NCI-H526 (cell line): ENCODE data around the gene AGPAT3.

Source experiments
- DNase-seq, 2 experiments: peaks; one replicate each; lab custom pipeline; 2025; lab: John Stamatoyannopoulos, UW

The AGPAT3 gene

GRCh38 chr21:43907751-43908150, 42.7 kb downstream of the AGPAT3 start:
- no peak for DNase-seq

GRCh38 chr21:43908167-43908566, 43.1 kb downstream of the AGPAT3 start:
- no peak for DNase-seq

GRCh38 chr21:43909741-43910400, 44.8 kb downstream of the AGPAT3 start:
- DNase-seq = no peak

- DNase-seq = no peak
Observed at GRCh38 chr21:43910460-43910859, 45.4 kb downstream of the AGPAT3 start.

GRCh38 chr21:43911015-43911934, 46.3 kb downstream of the AGPAT3 start:
- DNase-seq = no peak

- DNase-seq = no peak
Observed at GRCh38 chr21:43911935-43912487, 47.0 kb downstream of the AGPAT3 start.

GRCh38 chr21:43912500-43912899, 47.5 kb downstream of the AGPAT3 start:
- DNase-seq = peak; percentile 78 to 81

GRCh38 chr21:43912910-43913309, 47.9 kb downstream of the AGPAT3 start:
- DNase-seq = no peak

GRCh38 chr21:43913928-43914327, 48.9 kb downstream of the AGPAT3 start:
- DNase-seq = no peak

- DNase-seq = no peak
Observed at GRCh38 chr21:43916076-43916475, 51.1 kb downstream of the AGPAT3 start.

- DNase-seq = peak in 1 of 2 experiments; percentile 18
Observed at GRCh38 chr21:43916691-43917514, 51.9 kb downstream of the AGPAT3 start.

- no peak for DNase-seq
Observed at GRCh38 chr21:43917515-43918384, 52.7 kb downstream of the AGPAT3 start.

GRCh38 chr21:43918385-43918947, 53.4 kb downstream of the AGPAT3 start:
- no peak for DNase-seq

GRCh38 chr21:43919283-43919682, 54.3 kb downstream of the AGPAT3 start:
- no peak for DNase-seq

GRCh38 chr21:43919871-43920801, 55.1 kb downstream of the AGPAT3 start:
- DNase-seq = no peak

GRCh38 chr21:43921571-43921978, 56.6 kb downstream of the AGPAT3 start:
- no peak for DNase-seq

GRCh38 chr21:43921979-43922945, 57.2 kb downstream of the AGPAT3 start:
- DNase-seq = no peak

- DNase-seq = no peak
Observed at GRCh38 chr21:43922949-43923348, 57.9 kb downstream of the AGPAT3 start.
